ENCODE measurements around the gene TNS3. TPM values are rescaled to one million over a fixed set of nuclear protein-coding genes. Genes with fewer than 3 reads are reported as not detected.

TNS3 gene
- total RNA-seq, 1 donor from 2014 or later = 5.7 TPM

DNA sequence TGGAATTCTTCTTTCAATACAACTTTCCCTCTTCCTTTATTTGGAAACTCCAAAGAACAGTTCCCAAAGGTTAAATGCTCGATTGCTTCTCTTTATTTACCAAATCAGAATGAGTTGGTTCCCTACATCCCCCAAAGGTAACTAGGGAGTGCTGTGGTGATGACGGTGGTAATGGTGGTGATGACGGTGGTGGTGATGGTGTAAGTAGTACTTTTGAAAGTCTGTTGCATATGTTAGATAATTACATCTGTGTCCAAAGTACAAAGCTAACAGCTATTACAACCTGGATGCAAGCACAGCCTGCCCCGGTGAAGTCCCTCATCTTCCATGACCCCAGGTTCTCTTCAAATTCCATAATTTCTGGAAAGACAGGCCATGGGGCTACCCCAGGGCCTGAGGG, 115.1 kb downstream of the TNS3 start:
- no peak overlapping the region for H3K4me3 Mint-ChIP-seq
- H3K36me3 Mint-ChIP-seq (ENCODE audit: low read depth) = no peaks in the 10 kb centered on the region
- H3K27me3 Mint-ChIP-seq = no peaks in the 10 kb centered on the region
- H3K4me1 Mint-ChIP-seq = no peaks in the 10 kb centered on the region
- no peaks in the 10 kb centered on the region for H3K9me3 Mint-ChIP-seq
- intact Hi-C loops (cut with micrococcal nuclease) = no loop called here
- H3K27ac Mint-ChIP-seq = no peak overlapping the region
- DNase-seq = no peak

DNA sequence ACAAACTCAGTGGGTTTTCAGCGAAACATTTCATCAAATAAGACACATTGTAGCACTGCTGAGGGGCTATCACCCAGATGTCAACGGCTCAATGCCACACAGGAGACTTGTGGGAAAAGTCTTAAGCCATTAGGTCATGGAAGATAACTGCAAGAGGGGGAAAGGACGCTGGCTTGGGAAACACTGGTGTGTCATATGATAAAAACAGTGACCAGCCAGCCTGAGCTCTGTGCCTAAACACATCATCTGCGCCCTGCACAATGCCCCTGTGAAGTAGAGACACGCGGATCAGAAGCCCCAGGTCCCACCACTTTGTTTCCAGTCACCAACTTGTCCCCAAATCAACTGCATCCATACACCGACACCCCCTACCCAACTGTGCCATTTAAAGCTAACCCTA, 116.7 kb downstream of the TNS3 start:
- no peaks in the 10 kb centered on the region for H3K36me3 Mint-ChIP-seq (ENCODE audit: low read depth)
- no peak overlapping the region for H3K27ac Mint-ChIP-seq
- no peaks in the 10 kb centered on the region for H3K9me3 Mint-ChIP-seq
- intact Hi-C loops (cut with micrococcal nuclease) = no loop called here
- H3K4me1 Mint-ChIP-seq = no peaks in the 10 kb centered on the region
- DNase-seq = no peak
- no peaks in the 10 kb centered on the region for H3K27me3 Mint-ChIP-seq
- no peak overlapping the region for H3K4me3 Mint-ChIP-seq

DNA sequence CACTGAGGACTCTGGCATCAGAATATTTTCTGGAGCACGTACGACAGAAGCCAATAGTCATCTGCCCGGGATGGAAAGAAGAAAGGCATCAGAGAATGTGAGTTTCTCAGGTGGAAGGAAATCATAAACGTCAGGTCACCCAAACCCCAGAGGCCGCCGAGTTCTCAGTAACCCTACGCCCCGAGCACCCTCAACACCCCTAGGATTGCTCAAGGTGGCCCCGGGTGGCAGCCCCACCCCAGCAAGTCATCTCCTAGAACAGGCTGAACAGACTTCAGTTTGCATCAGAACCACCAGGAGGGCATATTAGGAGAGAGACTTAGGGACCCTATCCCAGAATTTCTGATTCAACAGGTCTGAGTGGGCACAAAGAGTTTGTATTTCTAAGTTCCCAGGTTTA, 117.6 kb downstream of the TNS3 start:
- H3K27me3 Mint-ChIP-seq = no peaks in the 10 kb centered on the region
- H3K4me1 Mint-ChIP-seq = no peaks in the 10 kb centered on the region
- H3K27ac Mint-ChIP-seq = no peak overlapping the region
- no peaks in the 10 kb centered on the region for H3K9me3 Mint-ChIP-seq
- no peak overlapping the region for H3K4me3 Mint-ChIP-seq
- intact Hi-C loops (cut with micrococcal nuclease) = no loop called here
- no peaks in the 10 kb centered on the region for H3K36me3 Mint-ChIP-seq (ENCODE audit: low read depth)
- no peak for DNase-seq

DNA sequence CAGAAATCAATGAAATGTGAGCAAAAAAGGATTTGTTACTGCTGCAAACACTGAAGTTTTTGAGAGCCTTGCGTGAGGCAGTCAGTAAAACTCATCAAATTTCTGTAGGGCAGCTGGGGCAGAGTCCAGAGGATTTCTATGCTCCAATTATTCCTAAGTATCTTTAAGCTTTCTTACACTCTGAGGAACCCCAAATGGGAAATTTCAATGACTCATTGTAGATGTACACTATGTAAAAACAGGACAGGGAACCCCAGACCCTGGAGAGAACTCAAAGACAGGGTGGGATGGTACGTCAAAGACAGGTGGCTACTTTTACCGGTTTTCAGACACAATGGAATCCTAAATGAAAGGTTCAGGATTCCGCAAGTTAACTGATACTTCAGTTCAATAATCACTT, 120.2 kb downstream of the TNS3 start:
- H3K27ac Mint-ChIP-seq = no peak overlapping the region
- H3K27me3 Mint-ChIP-seq = no peaks in the 10 kb centered on the region
- no peak overlapping the region for H3K4me3 Mint-ChIP-seq
- no peaks in the 10 kb centered on the region for H3K4me1 Mint-ChIP-seq
- intact Hi-C loops (cut with micrococcal nuclease) = no loop called here
- no peaks in the 10 kb centered on the region for H3K36me3 Mint-ChIP-seq (ENCODE audit: low read depth)
- no peaks in the 10 kb centered on the region for H3K9me3 Mint-ChIP-seq
- no peak for DNase-seq

DNA sequence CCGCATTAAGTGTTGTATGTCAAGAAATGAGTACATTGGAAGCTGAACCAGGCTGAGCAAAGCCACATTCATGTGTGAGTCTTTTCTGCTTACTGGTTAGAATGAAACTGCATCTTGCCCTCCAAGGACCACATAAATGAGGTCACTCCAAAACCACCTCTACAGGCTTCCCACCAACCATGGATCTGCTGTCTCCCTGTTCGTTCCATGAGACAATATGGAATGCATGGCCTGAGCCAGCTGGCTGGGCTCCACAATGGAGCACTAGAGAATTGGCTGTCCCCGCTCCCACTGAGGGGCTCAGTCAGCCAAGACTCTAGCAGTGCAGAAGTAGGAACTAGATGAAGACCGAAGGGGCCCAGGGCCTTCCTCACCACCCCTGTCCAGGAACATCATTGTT, 120.8 kb downstream of the TNS3 start:
- DNase-seq = no peak
- Mint-ChIP-seq H3K27me3 (no peaks in the 10 kb centered on the region), H3K4me1 (no peaks in the 10 kb centered on the region), H3K27ac (no peak overlapping the region), H3K4me3 (no peak overlapping the region), H3K9me3 (no peaks in the 10 kb centered on the region), H3K36me3 (ENCODE audit: low read depth) (no peaks in the 10 kb centered on the region)
- intact Hi-C loops (cut with micrococcal nuclease) = no loop called here

DNA sequence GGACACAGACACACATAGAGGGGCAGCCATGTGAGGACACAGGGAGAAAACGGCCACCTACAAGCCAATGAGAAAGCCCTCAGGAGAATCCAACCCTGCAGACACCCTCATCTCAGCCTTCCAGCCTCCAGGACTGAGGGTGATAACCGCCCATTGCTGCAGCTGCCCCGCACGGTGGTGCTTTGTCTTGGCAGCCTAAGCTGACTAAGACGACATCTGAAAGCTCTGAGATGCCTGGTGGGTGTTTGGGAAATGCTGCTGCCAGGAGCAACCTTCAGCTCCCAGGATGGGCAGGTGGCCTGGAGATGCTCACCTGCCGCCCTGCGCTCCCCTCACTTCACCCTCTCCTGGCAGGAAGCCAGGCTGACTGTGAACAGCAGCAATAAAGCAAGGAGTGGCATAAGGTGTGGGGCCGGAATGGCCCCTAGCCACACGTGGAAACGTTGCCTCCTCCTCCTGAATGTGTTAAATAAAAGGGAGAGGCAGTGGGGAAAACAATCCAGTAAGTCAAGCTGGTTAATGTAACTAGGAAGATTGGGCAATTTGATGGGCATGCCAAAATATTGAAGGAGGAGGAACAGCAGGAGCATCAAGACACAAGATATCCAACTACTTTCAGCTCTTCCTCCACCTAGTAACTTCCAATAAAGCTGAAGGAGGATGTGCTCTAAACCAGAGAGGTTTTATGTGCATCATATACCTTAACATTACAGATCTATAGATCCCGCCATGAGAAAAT, 121.5 kb downstream of the TNS3 start:
- H3K36me3 Mint-ChIP-seq (ENCODE audit: low read depth) = no peaks in the 10 kb centered on the region

DNA sequence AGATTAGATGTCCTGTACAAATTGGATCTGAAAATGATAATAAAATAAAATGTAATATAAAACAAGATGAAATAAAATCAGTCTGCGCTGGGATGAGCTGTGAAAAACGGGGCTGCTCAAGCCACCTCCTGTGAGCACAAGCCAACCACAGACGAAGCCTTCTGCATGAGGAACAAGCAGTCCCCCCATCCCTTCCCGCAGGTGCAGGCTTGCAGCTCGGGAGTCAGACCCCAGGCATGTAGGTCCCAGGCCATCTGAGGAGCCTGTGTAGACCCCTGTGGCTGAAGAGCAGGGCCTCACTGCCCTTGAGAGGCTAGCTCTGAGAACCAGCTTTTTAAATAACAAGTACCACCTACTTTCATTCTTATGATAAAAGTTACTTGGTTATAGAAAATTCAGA, 123.4 kb downstream of the TNS3 start:
- Mint-ChIP-seq H3K9me3 (no peaks in the 10 kb centered on the region), H3K4me1 (no peaks in the 10 kb centered on the region), H3K27ac (no peak overlapping the region), H3K27me3 (no peaks in the 10 kb centered on the region), H3K36me3 (ENCODE audit: low read depth) (no peaks in the 10 kb centered on the region), H3K4me3 (no peak overlapping the region)
- DNase-seq = no peak
- intact Hi-C loops (cut with micrococcal nuclease) = no loop called here

More for the DNA sequence above, 121.5 kb downstream of the TNS3 start:
- Mint-ChIP-seq H3K9me3 (no peaks in the 10 kb centered on the region), H3K4me3 (no peak overlapping the region), H3K27me3 (no peaks in the 10 kb centered on the region), H3K27ac (no peak overlapping the region), H3K4me1 (no peaks in the 10 kb centered on the region)
- intact Hi-C loops (cut with micrococcal nuclease) = no loop called here
- DNase-seq = no peak

DNA sequence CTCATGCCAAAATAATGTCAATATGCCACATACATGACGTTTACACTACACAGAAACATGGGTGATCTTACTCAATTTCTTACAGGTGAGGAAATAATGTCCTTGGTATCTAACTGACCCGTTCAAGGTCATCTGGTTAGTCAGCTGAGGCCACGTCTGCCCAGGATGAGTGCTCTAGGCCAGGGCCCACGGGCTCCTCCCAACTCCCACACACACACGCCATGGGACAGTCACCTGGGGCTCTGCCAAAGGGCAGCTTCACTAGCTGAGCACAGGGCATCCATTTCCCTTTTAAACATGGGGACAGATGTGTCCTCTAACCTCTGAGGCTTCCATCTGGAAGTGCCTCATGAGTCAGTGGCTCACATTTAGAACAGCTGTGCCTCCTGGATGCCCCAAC, 123.9 kb downstream of the TNS3 start:
- H3K36me3 Mint-ChIP-seq (ENCODE audit: low read depth) = no peaks in the 10 kb centered on the region
- H3K27me3 Mint-ChIP-seq = no peaks in the 10 kb centered on the region
- no peak overlapping the region for H3K27ac Mint-ChIP-seq
- no peaks in the 10 kb centered on the region for H3K9me3 Mint-ChIP-seq
- DNase-seq = no peak
- no peaks in the 10 kb centered on the region for H3K4me1 Mint-ChIP-seq
- intact Hi-C loops (cut with micrococcal nuclease) = no loop called here
- H3K4me3 Mint-ChIP-seq = no peak overlapping the region

DNA sequence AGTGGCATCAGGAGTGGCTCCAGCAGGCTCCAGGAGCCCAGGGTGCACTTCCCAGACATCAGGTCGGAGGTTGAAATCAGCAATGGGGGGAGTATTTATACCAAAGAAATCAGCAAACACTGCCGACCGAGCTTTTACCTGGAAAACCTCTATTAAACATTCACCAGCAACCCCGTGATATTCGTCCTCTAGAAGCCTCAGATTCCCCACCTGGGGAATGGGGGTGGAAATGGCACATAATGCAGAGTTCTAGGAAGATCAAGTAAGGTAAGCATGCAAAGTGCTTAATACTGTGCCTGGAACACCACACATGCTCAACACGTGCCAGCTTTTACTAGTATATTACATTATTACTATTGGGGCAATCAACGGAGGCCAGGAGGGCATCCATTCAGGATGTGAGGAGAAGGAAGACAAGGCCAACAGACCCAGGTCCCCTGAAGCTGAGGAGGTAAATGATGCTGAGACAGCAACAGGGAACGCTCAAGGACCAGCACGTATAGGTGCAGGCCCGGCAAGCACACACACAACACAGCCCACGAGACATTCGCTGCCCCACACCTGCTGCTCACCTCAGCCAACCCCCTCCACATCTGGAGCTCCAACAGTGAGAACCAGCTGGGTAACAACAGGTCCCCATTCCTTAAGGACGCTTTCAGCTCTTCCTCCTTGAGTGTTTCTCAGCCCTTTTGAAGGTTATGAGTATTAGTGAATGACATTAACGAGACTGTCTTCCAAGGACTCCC, 125.5 kb downstream of the TNS3 start:
- Mint-ChIP-seq H3K27ac (no peak overlapping the region), H3K9me3 (no peaks in the 10 kb centered on the region), H3K36me3 (ENCODE audit: low read depth) (no peaks in the 10 kb centered on the region), H3K27me3 (no peaks in the 10 kb centered on the region), H3K4me3 (no peak overlapping the region), H3K4me1 (no peaks in the 10 kb centered on the region)
- no peak for DNase-seq
- intact Hi-C loops (cut with micrococcal nuclease) = no loop called here

DNA sequence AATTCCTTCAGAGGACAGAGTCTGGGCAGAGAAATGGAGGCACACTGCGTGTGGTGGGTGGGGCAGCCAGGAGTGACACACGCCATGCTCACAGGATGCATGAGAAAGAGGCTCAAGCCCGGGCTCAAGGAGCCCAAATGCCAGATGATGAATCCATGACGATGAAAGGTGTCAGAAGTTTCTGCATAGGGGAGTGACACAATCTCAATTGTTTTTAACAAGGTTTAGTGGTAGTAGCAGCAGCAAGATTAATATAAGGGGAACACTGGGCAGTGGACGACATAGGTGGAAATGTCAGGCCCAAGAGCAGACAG, 126.1 kb downstream of the TNS3 start:
- intact Hi-C loops (cut with micrococcal nuclease) = no loop called here
- no peaks in the 10 kb centered on the region for H3K9me3 Mint-ChIP-seq
- no peaks in the 10 kb centered on the region for H3K4me1 Mint-ChIP-seq
- H3K4me3 Mint-ChIP-seq = no peak overlapping the region
- H3K27me3 Mint-ChIP-seq = no peaks in the 10 kb centered on the region
- H3K36me3 Mint-ChIP-seq (ENCODE audit: low read depth) = no peaks in the 10 kb centered on the region
- no peak for DNase-seq
- no peak overlapping the region for H3K27ac Mint-ChIP-seq

DNA sequence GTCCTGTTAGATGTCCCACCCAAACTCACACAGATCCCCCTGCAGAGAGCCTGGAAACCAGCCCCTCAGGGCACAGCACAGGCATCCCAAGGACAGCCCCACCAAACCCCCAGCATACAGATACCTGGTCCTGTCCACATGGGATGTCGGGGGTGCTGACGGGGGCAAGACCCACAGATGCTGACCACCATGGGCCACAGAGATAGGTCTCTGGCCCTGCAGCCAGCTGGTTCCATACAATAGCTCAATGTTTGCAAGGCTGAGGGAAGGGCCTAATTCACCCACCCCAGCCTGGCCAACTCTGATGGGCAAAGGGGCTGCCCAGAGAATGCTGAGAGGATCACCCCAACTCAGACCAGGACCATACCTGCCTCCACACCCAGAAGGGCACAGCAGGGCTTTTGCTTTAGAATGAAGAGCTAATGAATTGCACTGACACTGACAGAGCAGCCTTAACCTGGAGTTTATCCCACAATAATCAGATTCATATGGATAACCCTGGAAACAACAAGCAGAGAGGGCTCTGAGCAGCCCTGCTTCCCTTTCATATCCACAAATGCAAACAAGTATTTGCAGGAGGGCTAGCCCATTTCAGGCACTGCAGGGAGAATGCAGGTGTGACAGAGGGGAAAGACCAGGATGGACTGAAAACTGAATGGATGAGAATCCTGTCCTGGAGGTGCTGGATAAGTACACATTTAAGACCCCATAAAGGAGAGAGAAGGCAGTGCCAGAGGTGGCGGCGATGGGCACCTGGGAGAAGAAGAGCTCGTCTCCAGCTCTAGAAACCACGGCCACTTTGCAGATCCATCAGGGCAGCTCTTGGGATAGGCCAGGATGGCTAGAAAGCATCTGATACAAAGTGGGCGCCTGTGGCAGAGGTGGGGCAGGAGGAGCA, 126.7 kb downstream of the TNS3 start:
- Mint-ChIP-seq H3K4me3 (no peak overlapping the region), H3K4me1 (no peaks in the 10 kb centered on the region), H3K9me3 (no peaks in the 10 kb centered on the region), H3K36me3 (ENCODE audit: low read depth) (no peaks in the 10 kb centered on the region), H3K27ac (no peak overlapping the region), H3K27me3 (no peaks in the 10 kb centered on the region)
- no peak for DNase-seq
- intact Hi-C loops (cut with micrococcal nuclease) = no loop called here

DNA sequence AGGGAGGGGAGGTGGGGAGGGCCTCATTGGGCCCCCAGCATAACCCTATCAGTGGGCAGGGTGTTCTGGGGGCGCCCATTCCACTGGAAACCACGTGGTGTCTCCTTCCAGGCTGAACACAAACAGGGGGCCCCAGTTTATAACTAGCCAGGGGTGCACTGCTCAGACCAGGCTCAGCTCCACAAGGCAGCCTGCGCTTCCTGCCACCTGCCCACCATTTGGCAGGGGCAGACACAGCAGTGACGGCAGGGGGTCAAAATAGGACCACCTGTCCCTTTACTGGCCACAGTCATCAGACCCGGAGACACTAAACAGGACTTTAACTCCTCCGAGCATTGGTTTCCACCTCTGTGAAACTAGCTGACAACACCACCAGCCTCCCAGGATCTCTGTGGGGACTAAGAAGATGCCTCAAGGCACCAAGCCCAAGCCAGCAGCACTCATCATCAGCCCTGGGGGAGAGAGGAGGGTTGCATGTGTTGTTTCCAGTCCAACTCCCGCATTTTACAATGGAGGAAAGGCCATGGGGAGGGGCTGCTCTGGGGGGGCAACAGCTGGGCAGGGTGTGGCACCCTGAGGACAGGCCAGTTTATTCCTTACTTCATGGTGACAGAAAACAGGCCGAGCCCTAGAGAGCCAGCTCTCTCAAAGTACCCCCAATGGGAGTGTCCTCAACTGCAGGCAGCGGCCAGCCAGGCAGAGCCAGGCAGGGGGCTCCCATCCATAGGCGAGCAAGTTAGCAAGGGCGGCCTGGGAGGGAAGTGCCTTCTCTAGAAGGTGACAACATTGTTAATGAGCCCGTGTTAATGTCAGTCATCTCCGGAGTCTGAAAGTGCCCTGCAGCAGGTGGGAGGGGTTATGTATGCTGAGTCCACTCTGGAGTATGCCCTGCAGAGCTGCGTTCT, 127.6 kb downstream of the TNS3 start:
- H3K27ac Mint-ChIP-seq = no peak overlapping the region
- no peaks in the 10 kb centered on the region for H3K9me3 Mint-ChIP-seq
- DNase-seq = no peak
- no peak overlapping the region for H3K4me3 Mint-ChIP-seq
- intact Hi-C loops (cut with micrococcal nuclease) = no loop called here
- no peaks in the 10 kb centered on the region for H3K4me1 Mint-ChIP-seq
- H3K36me3 Mint-ChIP-seq (ENCODE audit: low read depth) = no peaks in the 10 kb centered on the region
- no peaks in the 10 kb centered on the region for H3K27me3 Mint-ChIP-seq
